Putamen (tissue), 1 donor: ENCODE measurements around the gene NTSR1.

Source experiments
- DNase-seq: peaks from one replicate; pipeline ENCODE4 v3.0.0-alpha.2; 2016; ENCODE audit warnings: low spot score

Gene NTSR1

DNA sequence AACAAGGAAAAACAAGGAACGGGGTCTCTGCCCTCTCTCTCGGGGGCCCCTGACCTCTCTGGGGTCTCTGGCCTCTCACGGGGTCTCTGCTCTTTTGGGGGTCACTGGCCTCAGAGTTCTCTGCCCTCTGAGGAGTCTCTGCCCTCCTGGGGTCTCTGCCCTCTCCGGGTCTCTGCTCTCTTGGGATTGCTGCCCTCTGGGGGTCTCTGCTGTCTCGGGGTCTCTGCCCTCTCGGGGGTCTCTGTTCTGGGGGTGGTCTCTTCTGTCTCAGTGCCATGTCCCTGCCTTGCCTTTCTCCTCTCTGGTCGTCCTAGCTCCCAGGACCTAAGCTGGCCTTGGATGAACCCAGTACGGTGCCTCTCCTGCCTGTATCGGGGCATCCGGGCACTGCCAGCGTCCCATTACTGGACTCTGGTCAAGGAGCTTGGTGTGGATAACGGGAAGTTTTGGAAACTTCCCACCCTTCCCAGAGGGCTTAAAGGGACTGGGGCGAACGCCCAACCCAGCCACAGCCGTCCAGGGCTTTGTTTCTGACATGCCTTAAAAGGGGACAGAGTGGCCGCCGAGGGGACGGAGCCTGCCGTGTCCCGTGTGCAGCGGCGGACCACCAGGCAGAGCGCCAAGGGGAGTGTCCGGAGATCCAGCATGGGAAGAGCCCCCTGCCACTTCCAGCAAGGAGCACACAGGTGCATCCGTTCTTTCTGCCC lies 62.9 kb downstream of the NTSR1 start:
- DNase-seq: no peak

DNA sequence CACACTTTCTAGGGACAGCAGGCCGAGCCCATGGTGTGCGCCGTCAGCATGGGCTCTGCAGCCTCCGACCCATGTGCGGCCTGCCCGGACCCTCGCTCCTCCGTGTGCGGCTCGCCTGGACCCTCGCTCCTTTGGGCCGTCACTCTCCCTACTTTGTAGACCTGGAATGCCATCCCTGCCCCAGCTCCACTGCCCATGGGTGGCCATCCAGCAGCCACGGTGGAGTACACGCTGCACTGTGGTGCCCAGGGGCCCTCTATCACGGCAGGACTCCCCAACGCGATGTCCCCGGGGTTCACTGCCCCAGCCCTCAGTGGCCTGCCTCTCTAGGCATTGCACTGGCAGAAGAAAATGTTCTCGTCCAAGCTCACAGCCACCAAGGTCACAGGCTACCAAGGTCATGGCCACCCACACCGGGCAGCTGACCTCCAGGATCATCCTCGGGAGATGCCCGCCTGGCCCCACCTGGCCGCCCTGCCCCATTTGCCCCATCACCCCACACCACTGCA lies 63.5 kb downstream of the NTSR1 start:
- no peak for DNase-seq

DNA sequence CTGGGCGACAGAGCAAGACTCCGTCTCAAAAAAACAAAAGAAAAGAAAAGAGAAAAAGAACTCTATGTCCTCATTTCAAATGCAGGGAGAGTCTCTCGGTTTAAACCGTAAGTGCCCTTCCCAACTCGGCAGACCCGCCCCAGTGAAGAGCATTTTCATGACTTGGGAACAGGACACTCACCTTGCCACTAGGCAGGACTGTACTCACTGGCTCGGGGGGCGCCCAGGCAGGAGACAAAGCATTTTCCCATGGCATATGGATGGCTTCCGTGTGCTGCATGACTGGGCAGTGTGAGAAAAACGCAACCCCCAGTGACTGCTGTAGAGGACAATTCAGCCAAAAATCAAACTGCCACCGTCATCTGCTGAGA lies 64.0 kb downstream of the NTSR1 start:
- no peak for DNase-seq

GRCh38 chr20:62772990-62773844 lies 64.6 kb downstream of the NTSR1 start:
- DNase-seq: no peak

DNA sequence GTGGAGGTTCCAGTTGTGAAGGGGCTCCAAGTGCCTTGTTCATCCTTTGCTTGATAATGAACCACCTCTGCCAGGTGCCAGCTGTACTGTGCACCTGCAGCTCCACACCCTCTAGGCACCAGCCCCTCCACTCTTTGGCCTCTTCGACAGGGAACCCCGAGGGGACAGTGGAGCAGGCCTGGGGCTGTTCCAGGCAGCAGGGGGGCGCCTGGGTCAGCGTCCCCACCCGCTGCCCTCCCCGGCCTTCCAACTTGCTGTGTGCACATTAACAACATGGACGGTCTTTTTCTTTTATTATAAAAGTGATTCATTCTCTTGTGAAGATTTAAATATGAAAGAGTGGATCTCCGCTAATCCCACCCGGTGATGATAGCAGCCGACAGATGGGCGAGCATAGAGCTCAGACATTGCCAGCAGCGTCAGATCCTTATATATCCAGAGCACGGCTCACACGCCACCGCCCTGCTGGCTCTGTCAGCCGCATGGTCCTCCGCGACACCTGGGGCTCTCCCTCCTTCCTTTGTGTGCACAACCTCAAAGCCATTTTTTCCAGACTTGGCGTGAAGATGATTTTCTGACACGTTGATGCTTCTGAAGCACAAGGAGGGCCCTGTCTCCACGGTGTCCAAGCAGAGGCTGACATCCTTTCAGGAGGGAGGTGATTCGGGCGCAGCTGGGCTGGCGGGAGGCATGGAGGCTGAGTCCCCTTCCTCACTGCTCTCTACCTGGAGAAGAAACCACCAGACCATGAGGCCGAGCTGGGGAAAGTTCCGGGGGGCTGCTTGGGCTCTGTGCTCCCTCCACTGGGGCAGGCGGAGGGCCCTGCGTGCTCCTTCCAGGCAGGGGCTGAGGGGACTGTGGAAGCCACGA lies 65.4 kb downstream of the NTSR1 start:
- DNase-seq: no peak

DNA sequence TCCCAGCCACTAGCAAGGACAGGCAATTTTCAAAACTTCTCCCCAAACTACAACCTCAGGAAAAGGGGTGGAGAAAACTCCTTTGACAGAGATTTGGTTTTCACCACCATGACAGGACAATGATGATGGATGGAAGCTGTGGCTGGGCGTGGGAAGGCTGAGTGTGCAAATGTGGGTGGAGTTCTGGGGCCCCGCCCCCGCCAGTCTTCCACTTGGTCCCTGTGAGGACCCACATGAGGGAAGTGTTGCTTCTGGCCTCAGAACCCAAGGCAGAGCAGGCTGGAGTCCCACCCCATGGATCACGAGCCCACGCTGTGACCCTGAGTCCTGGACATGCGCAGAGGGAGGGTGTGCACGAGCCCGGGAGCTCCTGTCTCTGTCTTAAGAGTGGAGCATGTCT lies 66.1 kb downstream of the NTSR1 start:
- no peak for DNase-seq

DNA sequence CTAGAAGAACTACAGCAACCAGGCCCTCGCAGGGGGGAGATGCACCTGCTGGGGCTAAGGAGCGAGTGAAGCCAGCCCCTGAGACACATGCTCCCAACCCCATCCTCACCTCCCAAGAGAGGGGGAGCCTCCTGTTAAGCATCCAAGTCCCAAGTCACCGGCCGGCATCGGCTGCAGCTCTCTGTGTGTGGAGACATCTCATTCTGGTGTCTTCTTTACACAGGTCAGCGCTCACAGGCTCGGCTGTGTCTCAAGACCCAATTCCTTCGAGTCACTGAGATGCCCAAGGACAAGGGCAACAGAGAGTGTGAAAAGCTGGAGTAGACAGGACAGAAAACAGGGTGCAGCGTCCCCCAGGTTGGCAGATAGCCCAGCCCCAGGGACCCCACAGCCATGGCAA lies 66.6 kb downstream of the NTSR1 start:
- no peak for DNase-seq

DNA sequence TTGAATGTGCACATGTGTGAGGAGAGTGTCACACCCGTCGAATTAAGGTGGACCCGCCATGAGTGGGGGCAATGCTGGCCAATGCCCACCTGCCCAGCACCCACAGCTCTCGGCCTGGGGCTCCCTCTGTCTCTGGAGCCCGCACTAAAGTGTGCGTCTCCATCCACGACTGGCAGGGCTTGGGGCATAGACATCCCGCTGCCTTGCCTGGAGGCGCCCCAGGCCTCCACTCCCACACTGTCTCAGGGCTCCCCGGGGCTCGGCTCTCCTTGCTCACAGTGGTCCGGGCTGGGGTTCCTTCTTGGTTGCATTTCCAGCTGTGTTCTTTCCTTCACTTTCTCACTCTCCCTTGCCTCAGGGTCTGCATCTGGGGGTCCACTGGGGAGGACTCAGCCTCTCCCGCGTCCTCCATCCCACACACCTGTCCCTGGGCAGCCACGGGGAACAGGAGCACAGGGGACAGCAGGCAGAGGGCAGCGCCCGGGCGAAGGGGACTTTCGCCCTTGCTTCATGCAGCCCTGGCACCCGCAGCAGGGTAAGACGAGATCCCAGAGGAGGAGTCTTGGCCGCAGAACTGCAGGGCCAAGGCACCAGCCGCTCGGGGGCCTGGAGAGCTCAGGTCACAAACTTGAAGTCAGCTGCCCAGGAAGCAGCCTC lies 67.5 kb downstream of the NTSR1 start:
- no peak for DNase-seq

DNA sequence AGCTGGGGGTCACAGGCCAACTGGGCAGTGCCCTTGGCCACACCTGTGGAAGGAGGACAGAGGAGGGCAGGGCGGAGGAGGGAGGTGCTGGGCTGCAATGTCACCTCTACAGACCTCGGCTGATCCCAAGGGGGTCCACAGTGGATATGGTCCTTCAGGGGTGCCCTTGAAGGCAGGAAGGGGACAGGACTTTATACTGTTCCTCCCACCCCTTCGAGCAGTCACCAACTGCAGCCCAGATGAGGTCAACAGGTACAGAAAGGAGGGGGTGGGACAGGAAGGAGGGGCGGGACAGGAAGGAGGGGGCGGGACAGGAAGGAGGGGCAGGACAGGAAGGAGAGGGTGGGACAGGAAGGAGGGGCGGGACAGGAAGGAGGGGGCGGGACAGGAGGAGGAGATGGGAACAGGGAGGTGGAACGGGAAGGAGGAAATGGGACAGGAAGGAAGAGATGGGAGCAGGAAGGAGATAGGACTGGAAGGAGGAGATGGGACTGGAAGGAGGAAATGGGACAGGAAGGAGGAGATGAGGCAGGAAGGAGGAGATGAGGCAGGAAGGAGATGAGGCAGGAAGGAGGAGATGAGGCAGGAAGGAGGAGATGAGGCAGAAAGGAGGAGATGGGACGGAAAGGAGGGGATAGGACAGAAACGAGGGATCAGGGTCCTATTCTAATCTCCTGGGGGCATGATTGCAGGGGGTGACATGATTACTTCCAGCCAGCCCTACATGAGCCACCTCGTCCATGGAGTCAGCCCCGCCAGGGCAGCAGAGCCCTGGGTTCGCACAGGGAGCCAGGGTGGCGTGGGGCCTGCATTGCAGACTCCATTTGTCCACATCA lies 68.3 kb downstream of the NTSR1 start:
- no peak for DNase-seq

DNA sequence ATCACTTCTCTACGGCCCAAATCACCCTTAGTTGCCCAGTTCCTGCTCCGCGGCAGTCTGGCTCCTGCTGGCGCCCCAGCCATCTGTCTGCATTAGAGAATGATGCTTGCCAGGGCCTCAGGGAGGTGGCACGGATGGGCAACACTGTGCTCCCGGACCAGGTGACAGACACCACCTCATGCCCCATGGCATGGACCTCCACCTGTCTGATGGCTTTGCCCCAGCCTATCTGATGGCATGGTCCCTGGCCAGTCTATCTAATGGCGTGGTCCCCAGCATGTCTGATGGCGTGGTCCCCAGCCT lies 68.8 kb downstream of the NTSR1 start:
- DNase-seq: no peak

DNA sequence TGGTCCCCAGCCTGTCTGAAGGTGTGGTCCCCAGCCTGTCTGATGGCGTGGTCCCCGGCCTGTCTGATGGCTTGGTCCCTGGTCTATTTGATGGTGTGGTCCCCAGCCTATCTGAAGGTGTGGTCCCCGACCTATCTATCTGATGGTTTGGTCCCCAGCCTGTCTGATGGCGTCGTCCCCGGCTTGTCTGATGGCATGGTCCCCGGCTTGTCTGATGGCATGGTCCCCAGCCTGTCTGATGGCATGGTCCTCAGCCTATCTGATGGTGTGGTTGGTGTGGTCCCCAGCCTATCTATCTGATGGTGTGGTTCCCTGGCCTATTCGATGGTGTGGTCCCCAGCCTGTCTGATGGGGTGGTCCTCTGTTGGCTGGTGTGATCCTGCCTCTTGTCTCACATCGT lies 69.4 kb downstream of the NTSR1 start:
- DNase-seq: no peak

DNA sequence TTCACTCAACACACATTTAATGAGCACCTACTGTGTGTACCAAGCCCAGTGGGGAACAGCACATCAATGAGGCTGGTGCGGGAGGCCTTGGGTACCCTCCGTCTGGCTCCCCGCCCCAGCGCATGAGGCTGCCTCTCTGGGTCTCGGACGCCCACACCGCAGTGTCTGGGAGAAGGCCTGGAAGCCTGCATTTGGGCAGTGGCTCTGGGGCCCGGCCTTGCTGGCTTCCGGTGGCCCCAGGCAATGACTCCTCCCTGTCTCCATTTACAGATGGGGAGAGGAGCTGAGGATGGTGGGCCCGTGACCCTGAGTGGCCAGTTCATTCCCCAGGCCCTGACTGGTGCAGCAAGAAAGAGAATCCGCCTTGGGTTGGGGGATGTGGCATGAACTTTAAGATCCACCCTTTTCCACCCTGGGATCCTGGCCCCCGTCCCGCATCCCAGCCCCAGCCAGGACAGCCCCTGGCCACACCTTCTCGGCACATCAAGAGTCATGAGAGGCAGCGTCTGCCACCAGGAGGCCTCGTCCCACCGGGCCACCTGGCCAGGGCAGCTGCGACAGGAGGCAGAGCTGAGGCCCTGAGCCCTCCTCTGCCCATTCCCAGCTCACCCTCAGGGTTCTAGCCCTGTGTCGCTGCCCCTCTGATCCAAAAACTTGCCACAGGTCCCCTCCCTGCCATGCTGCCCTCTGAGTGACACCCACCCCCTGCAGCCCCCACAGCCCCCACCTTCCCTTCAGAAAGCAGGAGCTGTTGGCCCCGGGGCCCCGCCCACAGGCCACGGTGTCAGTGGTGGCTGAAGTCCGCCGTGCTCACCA lies 70.2 kb downstream of the NTSR1 start:
- DNase-seq: no peak

DNA sequence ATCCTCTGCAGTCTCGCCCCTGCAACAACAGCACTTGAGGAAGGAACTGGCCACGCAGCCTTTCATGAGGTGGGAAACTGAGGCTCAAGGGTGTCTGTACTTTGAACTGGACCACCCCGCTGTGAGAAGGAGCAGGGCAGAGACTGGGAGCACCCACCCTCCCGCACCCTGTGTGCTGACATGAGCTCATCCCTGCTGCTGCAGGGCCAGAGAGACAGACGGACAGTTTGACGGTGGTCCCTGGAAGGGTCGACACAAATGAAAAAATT lies 70.7 kb downstream of the NTSR1 start:
- no peak for DNase-seq

DNA sequence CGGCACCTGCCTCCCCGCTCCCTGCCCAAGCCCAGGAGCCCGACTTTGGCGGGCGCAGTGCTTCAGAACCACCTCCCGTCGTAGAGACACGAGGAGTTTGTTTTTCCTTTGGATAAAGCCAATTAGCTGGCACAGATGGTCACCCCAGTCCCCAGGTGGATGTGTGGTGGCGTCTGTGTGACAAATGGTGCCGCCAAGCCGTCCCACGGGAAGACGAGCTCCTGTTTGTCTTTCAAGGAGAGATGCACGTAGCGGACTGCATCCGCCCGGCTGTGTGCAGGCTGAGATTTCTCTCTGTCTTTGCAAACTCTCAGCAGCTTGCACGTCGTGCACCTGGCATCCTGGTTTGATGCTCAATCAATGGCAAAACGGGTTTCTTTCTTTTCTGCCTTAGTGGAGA lies 71.6 kb downstream of the NTSR1 start:
- no peak for DNase-seq

DNA sequence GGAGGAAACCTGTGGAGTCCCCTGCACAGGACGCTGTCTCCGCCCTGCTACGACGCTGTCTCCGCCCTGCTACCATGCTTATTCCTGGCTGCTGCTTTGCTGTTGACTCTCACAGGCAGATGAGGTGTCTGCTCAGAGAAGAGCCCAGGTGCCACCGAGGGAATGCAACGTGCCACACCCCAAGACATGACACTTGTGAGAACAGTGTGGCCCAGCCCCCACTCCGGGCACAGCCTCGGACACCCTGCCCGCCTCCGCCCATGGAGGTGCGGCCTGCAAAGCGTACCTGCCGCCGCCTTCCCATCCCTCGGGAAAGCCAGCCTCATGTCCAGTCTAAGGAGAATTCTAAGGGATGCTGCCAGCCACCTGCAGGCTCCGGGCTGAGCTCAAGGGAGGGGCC lies 72.1 kb downstream of the NTSR1 start:
- no peak for DNase-seq

DNA sequence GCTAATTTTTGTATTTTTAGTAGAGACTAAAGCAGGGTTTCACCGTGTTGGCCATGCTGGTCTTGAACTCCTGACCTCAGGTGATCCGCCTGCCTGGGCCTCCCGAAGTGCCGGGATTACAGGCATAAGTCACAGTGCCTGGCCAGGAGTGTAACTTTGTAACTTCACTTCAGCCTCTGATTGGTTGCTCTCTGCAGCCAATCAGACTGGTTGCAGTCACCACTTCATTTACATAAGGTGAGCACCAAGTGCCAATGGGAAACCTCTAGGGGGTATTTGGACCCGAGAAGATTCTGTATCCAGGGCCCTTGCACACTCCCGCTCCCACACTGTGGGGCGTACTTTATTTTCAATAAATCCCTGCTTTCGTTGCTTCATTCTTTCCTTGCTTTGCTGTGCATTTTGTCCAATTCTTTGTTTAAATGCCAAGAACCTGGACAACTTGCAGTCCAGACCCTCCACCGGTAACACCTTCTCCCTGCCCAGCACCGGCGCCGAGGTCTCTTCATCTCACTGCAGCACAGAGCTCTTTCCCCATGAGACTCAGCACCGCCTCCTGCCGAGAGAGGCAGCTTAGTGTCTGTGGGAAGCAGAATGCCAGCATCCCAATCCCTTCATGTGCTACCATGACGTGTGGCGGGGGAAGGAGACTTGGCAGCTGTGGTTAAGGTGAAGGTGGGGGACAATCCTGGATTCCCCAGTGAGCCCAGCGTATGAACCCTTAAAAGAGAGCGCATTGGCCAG lies 73.7 kb downstream of the NTSR1 start:
- DNase-seq: no peak

GRCh38 chr20:62782893-62783278 lies 74.2 kb downstream of the NTSR1 start:
- no peak for DNase-seq

- DNase-seq: no peak
Observed at GRCh38 chr20:62784497-62784896, 75.9 kb downstream of the NTSR1 start.

DNA sequence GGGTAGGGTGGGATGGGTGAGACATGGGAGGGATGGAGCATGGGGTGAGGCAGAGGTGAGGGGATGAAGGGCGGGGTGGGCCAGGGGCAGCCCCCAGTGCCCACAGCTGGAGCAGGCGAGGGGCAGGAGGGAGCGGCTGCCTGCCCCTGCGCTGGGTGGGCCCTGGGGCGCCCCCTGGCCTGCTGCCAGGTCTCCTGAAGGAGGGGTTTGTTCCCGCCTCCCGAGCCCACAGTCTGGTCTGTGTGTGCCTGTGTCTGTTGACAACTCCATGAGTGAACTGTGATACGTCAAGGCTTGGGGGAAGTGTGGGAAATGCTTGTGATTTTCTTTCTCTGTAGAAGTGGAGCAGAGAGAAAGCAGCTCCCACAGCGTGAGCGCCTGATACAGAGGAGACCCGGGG lies 76.8 kb downstream of the NTSR1 start:
- DNase-seq: no peak

DNA sequence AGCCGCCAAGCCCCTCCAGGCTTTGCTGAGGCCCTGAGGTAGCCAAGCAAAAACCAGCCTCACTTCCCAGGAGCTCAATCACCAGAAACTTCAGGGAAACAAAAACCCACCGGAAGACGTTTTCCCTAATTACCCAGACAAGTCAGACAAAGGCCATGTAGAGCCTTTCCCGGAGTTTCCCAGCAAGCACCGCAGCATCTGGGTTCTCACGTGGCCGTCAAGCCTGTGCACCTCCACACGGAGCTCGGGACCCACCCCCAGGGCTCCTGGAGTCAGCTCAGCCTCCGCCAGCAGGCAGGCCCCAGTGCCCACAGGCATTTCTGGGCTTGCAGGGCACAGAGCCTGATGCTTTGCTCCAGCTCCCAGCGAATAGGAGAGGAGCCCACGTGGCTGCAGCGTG lies 77.5 kb downstream of the NTSR1 start:
- DNase-seq: no peak
